NCI-H748 (cell line): Measurements from ENCODE around the gene SOBP.
"Not testable (repeated sequence)": the region's sequence is repeated elsewhere in the genome, so short reads cannot be mapped to it uniquely, and the experiment has no call there.

Source experiments
- DNase-seq: peaks from one replicate; lab custom pipeline; 2025; ENCODE audit not compliant: unreplicated experiment; lab: John Stamatoyannopoulos, UW

The SOBP gene

DNA sequence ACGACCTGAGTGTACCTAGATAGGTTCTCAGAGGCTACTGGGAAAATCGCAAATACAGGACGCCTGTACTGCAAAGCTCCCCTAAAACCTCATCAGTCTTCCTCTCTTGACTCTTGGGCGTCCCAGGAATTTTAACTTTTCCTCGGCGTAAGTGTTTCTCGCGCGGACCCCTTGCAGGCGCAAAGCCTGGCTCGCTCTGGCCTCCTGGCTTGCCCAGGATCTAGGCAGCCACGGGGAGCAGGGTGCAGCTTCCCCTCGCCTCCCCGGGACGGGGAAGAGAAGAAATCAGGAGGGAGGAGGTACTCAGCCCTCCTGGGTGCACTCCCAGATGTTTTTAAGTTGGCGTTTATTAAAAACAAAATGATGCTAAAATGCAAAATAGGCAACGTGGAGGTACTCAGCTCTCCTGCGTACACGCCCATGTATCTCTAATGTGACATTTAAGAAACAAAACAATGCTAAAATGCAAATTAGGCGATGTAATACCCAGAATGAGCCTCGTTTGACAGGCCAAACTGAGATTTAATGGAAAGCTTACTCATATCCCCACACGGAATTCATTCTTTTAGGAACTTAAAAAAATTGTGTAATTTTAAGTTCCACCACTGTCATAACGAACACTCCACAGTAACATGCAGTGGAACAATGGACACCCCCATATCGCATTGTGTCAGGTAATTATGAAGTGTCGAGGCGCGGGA, 1.6 kb upstream of the SOBP start:
- peak; percentile 39 for DNase-seq

DNA sequence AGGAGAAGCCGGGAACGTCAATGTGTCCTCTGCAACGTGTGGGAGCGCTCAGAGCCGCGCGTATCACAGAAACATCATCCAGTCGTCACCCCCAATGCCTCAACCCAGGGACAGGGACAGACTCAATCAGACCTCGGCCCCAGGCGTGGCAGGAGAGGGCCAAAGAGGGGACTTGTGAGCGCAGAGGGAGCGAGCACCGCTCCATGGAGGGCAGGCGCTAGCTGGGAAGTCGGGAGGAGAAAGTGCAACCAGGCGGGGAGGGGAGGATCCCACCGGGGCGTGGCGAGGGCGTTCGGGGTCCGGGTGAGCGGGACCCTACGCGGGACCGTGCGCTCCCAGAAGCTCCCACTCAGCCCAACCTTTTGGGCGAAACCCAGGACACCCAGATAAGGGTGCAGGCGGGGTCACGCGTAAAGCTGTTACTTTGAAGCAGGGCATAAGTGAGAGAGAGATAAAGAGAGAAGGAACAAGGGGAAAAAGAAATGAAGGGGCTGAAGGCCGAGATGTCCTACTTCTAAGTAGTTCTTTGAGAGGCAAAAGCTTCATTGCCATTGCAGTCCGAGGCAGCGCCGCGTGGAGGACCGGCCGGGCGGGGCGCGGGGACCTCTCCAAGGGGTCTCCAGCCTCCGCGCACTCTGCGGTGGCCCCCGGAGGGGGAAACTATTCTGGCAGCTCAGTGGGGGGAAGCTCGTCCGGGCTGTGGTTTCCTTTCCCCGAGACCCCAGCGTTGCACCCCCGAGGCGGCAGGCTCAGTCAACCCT, 862 bp upstream of the SOBP start:
- DNase-seq: peak; percentile 76

DNA sequence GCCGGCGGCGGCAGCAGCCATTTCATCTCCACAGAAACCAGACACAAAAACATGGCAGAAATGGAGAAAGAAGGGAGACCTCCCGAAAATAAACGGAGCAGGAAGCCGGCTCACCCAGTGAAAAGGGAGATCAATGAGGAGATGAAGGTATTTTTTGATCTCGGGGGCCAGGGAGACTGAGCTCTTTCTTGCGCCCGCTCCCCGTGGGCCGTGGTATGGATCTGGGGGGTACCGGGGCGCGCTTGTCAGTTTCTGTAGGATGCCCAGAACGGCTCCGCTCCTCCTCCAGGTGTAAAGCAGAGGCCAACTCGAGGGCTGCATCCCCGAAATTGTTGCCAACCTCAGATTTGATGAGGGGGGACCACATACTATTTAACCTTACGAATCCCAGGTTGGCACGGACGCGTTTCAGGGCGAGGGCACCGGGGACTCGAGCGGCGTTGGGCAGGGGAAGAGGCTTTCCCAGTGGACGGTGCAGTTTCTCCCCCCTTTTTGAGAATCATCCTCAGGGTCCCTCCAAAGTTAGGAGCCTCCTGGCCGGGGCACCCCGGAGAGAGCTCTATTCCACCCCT, 735 bp downstream of the SOBP start:
- DNase-seq: peak; percentile 61

DNA sequence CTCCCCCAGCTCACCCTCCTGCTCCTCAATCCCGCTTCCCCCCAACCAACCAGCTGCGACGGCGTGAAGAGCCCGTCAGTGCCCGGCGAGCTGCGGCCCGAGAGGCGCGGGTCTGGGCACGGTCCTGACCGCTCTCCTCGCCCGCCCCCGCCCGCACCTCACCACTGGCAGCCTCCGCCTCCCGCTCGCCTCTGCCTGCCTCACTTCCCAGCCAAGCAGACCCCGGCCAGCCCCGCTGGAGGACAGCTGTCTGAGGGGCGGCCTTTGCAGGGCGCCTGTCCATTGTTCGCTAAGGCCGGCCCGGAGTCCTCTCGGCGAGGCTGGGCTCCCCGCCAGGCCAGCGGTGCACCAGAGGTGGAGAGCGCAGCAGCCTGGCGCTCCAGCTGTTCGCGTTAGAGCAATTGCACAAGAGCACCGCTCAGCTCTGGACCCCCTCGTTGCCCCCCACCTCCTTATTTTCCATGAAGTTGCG, 1.3 kb downstream of the SOBP start:
- DNase-seq: peak; percentile 64

DNA sequence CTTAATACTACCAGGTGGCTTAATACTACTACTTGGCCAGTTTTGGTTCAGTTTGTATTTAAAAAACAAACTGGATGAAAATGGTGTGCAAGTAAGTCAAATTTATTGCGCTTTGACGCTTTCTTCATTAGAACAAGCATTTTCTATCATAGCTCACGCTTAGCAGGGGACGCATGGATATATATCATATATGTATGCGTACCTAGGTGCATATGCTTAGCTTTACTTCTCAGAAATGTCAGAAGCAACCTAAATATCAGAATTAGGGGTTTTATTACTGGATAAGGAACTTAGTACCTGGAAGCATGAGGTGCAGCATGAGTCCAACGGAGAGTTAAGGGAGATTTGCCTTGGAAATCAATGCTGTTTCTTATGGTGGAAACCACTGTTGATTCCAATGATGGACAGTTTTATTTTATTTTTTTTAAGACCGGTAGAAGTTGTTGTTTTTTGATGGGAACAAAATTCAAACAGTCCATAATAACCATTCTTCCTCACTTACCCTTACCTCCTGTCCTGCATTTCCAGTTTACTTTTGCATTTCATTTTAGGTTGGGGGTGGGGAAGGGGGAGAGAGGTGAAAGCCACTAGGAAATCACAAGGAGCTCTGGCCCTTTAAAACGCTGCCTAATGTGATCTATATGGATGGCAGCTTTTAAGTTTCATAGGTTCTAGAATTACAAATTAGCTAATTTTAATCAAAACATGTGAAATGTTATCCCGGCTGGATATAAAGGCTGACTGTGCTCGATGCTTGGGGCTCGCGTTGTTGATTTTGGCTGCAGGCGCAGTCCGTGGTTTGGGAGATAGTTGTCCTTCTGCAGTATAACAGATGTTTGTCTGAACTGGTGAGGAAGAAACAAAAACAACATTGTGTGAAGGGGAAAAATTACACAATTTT, 2.1 kb downstream of the SOBP start:
- DNase-seq: peak; percentile 15

DNA sequence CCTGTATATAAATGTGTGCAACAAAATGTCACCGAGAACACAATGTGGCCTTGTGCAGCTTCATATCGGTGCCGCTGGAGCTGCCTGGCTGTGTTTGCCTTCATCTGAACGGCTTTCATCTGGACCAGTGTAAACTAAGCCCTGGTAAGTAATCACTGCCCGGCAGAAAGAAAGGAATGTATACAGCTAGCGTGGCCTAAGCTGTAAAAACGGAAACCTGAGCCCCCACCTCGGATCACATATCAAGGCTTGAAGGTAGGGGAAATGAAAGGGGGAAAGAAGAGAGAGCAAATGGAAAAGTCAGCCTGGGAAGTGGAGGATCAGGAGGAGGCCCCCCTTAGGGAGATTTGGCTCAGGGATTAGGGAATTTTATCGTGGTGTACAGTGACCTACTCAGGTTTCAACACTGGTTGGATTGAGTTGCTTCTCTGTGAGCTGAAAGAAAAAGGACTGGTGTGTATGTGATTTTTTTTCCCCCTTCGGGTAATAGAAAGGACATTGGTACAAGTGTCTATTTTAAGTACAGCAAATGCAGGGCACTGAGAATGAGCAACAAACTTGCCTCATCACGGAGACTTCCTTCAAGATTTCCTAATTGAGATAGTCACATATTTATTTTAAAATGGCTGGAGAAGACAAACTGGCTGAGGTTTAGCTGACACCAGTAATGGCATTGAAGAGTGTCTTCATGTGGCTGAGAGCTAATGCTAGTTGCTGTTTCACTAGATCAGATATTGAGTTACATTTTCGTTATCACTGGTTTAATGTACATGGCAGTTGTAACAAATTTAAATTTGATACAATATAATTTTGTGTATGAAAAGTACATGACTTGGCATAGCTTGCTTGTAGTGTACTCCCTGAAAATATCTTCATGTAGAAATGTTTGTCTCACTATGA, 3.5 kb downstream of the SOBP start:
- peak; percentile 77 for DNase-seq

DNA sequence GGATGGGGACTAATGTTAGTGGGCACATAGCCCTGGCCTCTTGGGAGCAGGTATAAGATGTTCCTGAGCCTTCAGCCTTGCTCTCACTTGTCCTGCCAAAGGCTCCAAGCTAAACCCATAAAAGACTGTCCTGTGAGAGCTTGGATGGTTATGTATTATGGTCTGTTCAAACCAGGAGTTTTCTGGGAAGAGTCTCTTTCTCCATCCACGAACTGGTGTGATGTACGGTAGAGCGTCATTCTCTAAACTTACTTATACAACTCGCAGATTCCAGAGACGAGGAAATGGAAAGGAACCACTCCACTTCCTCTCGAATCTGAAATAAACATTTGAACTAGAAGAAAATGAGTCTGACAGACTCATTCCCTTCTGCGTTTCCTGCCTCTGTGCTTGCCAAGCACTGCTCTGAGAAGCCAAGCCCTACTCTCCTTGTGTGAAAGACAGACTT, 5.3 kb downstream of the SOBP start:
- no peak for DNase-seq

DNA sequence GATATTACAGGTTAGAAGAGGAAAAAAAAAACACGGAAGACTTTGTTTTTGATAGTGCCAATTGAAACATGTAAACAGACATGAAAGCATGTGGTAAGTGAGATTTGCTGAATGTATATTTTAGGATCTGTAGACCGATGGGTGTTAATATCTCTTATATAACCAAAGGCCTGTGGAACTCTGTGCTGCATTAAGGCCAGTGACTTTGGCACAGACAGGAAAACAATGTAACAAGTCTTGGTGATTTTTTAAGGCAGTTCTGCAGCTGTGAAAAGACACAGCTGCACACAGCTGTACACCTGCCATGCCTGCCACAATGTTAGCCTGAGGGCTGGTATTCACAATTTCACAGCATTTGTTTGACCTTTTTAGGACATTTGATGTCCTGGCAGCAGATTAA, 6.1 kb downstream of the SOBP start:
- DNase-seq: no peak

DNA sequence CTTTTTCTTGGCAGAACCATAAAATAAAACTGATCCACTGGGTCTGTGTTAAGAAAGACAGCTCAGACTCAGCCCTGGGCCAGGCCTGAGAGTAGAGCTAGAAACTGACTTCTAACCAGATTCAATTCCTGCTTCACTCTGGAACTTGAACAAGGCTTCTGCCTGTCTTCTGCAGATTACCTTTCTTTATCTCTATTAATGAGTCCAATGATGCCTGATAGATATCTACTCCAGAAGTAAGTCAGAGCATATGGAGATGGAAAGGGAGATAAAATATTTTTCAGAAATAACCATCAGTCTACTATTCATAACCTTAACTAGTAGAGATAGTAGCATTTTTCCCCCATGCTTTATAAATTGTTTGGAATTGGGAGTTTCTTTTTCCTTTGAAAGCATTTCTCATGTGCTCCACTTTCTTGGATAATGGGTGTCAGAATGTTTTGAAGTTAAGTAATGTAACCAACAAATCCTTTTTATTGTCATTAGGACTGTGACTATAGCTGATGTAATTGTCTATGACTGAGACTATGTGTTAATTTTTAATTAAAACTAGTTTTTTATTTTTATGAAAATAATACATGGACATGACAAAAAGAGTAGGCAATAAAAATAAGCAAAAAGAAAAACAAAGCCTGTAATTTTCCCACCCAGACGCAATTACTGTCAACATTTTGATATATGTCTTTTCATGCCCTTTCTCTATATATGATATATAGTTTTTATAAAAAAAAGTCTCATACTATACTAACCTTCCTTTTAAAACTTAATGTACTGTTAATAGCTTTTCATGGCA, 7.2 kb downstream of the SOBP start:
- DNase-seq: no peak

DNA sequence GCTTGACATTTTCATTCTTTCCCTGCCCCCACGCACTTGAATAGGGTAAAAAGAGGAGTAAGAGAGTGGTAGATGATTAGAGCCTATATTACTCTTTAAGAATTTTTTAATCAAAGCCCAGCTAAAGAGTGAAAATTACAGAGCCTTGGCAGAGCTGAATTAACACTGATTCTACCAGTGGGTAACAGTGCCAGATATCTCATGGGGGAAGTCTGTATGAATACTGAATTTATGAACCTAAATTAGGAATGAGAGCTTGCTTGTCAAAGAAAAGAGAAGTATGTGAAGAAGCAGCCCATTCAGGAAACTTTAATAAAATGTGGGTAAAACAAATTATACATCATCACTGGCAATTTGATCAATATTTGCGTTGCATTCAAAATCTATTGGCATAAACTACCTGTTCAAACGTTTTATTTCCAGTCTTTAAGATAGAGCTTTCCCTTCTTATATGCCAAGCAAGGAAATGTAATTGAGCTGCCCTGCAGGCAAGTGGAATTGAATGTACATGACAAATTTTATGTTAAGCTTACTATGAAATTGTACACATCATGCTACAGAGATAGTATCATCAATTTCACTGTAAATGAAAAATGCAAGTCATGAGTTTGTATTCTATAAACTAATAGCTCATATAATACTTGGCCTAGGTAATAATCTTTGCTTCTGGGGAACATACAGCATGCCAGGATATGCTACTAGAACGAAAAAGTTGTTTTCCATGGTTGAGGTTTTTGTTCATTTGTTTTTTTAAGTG, 14.5 kb downstream of the SOBP start:
- no peak for DNase-seq

DNA sequence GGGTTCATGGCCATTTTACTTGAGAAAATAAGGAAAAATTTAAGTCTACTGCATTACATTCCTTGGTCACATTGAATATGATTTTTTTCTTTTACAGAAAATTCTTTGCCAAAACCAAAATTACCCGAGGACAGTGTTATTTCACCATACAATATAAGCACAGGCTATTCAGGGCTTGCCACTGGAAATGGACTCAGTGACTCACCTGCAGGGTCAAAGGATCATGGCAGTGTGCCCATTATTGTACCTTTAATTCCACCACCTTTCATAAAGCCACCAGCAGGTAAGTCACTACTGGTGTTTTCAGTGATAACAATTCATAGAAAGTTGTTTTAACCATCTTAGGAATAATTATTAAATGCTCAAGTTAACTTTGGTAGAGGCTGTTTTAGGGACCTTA, 16.2 kb downstream of the SOBP start:
- peak; percentile 3 for DNase-seq

DNA sequence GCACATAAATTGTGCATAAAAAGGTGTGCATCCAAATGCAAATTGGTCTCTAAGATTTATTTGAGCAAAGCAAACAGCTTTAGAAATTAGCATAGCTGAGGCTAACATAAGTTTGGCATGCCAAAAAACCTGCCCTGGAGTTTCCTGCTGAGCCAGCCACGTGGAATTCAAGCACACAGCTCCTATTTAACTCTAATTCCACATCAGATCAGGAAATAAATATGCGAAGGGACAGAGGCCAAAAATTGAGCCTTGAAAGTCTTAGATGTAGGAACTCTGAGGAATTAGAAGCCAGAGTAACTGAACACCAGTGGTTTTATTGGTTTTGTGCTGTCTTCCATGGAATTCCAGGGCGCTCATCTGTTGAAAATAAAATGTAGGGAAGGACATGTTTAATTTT, 19.6 kb downstream of the SOBP start:
- DNase-seq: no peak

DNA sequence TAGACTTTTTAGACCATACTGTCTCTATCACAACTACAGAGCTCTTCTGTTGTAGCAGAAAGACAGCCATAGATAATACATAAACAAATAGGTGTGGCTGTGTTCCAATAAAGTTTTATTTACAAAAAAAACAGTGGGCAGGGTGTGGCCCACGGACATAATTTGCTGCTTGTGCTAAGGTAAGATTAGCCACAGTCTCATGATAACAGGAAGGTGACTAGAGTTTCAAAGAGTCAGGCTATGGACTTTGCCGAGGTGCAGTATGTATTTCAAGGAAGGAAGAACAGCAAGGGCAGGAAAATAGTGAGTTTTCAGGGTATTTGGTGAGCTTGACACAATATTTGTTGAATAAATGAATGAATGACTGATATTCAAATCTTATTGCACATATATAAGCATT, 20.2 kb downstream of the SOBP start:
- no peak for DNase-seq

DNA sequence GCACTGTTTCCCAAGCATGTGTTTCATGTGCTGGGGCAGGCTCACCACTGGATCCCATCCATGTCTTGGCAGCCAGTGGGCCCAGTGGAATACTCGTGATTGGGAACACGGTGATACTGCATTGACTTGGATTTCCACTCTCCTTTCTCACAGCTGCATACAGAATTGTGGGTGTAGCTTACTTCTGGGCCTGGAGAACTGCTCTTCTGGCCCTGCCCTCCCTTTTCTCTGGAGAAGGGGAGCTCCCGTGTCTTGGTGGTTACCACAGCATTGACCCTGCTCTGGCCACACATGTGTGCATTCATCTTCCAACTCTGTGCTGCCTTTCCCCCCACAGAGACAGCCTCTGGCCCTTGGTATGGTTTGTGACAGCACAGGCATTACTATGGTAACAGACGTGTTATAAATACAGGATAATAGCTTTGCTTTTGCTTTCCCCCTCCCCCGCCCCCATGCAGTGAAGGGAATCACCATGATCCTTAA, 21.6 kb downstream of the SOBP start:
- DNase-seq: peak; percentile 73

DNA sequence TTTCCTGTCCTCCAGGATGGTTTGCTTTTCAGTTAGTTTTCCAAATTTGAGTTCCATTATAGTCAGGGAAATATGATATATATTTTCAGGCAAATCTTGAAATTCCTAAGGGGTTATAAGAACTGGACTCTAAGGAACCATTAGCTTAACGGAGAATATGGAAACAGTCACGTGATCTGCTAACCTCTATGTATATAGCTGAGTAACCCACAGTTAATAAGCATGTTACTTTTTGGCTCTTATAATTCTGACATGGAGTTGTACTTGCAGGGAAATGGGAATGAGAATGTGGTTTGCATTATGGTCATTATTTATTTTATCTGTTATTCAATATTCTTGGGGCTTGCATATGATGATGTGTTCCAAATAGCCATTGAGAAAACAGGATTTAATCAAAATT, 23.3 kb downstream of the SOBP start:
- DNase-seq: no peak

DNA sequence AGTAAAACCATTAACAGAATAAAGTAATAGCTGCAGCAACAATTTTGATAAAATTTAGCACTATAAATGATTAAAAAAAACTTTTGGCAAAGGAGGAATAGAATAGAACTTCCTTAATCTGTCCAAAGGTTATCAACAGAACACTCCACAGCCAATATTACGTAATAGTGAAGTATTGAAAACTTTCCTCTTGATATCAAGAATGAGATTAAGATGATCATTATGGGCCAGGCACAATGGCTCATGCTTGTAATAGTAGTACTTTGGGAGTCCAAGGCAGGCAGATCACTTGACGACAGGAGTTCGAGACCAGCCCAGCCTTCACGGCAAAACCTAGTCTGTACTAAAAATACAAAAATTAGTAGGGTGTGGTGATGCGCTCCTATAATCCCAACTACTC, 26.0 kb downstream of the SOBP start:
- no peak for DNase-seq

DNA sequence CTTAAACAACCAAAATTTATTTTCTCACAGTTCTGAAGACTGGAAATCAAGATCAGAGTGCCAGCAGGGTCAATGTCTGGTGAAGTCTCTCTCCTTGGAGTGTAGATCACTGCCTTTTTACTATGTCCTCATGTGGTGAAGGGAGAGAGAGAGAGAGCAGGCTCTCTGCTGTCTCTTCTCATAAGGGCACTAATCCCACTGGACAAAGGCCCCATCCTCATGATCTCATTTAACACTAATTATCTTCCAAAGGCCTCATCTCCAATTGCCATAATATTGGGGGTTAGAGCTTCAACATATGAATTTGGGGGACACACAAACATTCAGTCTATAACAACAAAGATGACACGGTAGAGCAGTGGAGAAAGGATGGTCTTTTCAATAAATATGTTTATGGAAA, 27.4 kb downstream of the SOBP start:
- DNase-seq: no peak

DNA sequence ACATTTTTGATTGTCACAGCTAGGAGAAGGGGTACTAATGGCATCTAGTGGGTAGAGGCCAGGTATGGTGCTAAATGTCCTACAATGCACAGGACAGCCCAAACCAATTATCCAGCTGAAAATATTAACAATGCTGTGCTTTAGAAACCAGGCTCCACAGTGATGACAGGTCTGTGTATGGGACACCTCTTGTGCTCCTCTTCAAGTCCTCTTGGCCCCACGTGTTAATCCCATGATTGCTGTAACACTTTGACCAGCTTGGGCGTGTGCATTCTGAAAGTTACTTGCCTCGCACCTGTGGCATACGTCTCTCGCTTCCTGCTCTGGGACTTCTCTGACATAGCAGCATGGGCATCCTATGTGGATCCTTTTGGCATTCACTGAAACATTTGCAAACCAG, 29.3 kb downstream of the SOBP start:
- DNase-seq: not testable (repeated sequence)
